Ovary (tissue), 9 donors: Measurements from ENCODE around the gene DMPK. TPM values are rescaled to one million over a fixed set of nuclear protein-coding genes. Genes with fewer than 3 reads are reported as not detected.
A peak's percentile ranks its signal among the peaks of the same experiment; 100 is the strongest.

ENCODE experiments used
- DNase-seq, 5 donors: peaks; one replicate each; pipeline ENCODE4 v3.0.0-alpha.2; 2019 to 2020
- H3K27ac ChIP-seq, 2 donors: fragments of 200-600 bp; one replicate each; pipeline versions ENCODE4 v1.5.1 to v1.8.0; 2019 to 2022
- H3K27me3 ChIP-seq: fragments of 200-600 bp; one replicate; pipeline ENCODE4 v1.8.0; 2022
- H3K36me3 ChIP-seq: fragments of 200-600 bp; sonication (generic); one replicate; pipeline ENCODE4 v1.5.1; 2019
- H3K4me1 ChIP-seq: one replicate; pipeline ENCODE4 v1.8.1; 2013; ENCODE audit warnings: mild to moderate bottlenecking, moderate library complexity; ENCODE audit not compliant: insufficient read depth
- H3K4me3 ChIP-seq: fragments of 200-600 bp; sonication (generic); one replicate; pipeline ENCODE4 v1.5.1; 2017
- H3K9me3 ChIP-seq, 2 donors: fragments of 200-600 bp in 1 of 2; sonication (generic) in 1 of 2; one replicate each; pipeline versions ENCODE4 v1.5.1 to v1.8.1; 2013 to 2019; ENCODE audit warnings: mild to moderate bottlenecking in 1 of 2, moderate library complexity in 1 of 2
- CTCF ChIP-seq, 3 donors: fragments of 450-650 bp in 2 of 3; fragments of 200-600 bp in 1 of 3; IDR thresholded peaks; one replicate each; pipeline versions ENCODE4 v1.5.1 to v1.8.0; 2016 to 2022; ENCODE audit warnings: antibody characterized with exemption in 3 of 3, mild to moderate bottlenecking in 1 of 3
- EP300 ChIP-seq: sonication (generic); formaldehyde crosslinking; IDR thresholded peaks from one replicate; pipeline ENCODE4 v1.6.1; 2017; ENCODE audit warnings: antibody characterized with exemption
- POLR2A ChIP-seq: fragments of 450-650 bp; IDR thresholded peaks from one replicate; pipeline ENCODE4 v1.6.1; 2017; ENCODE audit warnings: antibody characterized with exemption, mild to moderate bottlenecking, moderate library complexity
- WGBS, 3 donors: extraction: QIAGEN DNeasy Blood & Tissue Kit in 1 of 3; methylation state at CpG; one replicate each; pipeline versions ENCODE4 v1.1.5 to v1.1.7; 2013 to 2017; 5-methylcytosine and 5-hydroxymethylcytosine counted together
- intact Hi-C, 4 donors: fragments of 100-400 bp; cut with DNase I; formaldehyde crosslinking; loops; one replicate each; pipeline versions ENCODE4 v1.11.0 to v1.15.1; 2022 to 2023
- polyA plus RNA-seq, 2 donors: library from polyadenylated mRNA; stranded (reverse); fragments of 200-250 nt in 1 of 2; fragments of 350-450 nt in 1 of 2; fragmentation: Illumina TruSeq in 1 of 2; extraction: RNeasy Lipid Tissue Mini Kit (QIAGEN cat#74804) in 1 of 2; gene quantifications; one replicate each; pipeline ENCODE4 v1.2.3, GENCODE V29; 2013 to 2014
- total RNA-seq, 7 donors: library from RNA; depleted of rRNA in 2 of 7; stranded (reverse); fragments of >200 nt in 2 of 7; fragmentation: NEBNext Ultra II Directional in 3 of 7; extraction: Animal tissue kit (Norgen Biotek cat#: 25700) in 3 of 7; gene quantifications; one replicate each; pipeline versions ENCODE4 v1.1.0 to v1.2.4, GENCODE V29; 2016 to 2023
- donor health status: DM: no; HTN: no; CAD: no; lungs with moderate emphysema.
- donor health status: DM: no; HTN: no; CAD: no.
- donor health status: Bipolar disorder and iron deficiency.
- donor health status: DM: yes; HTN: yes; CAD: no.
- donor health status: DM: no; HTN: no; CAD: no.
- donor health status: DM: yes; HTN: yes; CAD: no.

The DMPK gene
- total and polyA plus RNA-seq, 9 donors = 21.0 to 105 (median 56.7) TPM

- H3K36me3 ChIP-seq = no peaks in the 10 kb centered on the region
- H3K4me3 ChIP-seq = no peak overlapping the region
- H3K9me3 ChIP-seq = no peaks in the 10 kb centered on the region
- DNase-seq = no peak
- H3K27me3 ChIP-seq = no peaks in the 10 kb centered on the region
- TF ChIP-seq POLR2A = no peak
- TF ChIP-seq CTCF (IDR thresholded peaks at IDR 0.05) = no peak
- TF ChIP-seq EP300 = no peak
- peak overlapping the region in 1 of 2 donors; percentile 78 for H3K27ac ChIP-seq
- WGBS, 3 donors = 69 to 85% (median 73%) methylated on average over 5 of the region's 5 CpGs
- H3K4me1 ChIP-seq = peaks cover 11% of the 10 kb centered on the region
- intact Hi-C loops = no loop called here
Observed at GRCh38 chr19:45785097-45785496, 2.8 kb upstream of the DMPK start.

GRCh38 chr19:45784096-45784495 lies 1.8 kb upstream of the DMPK start:
- no peaks in the 10 kb centered on the region for H3K36me3 ChIP-seq
- H3K9me3 ChIP-seq = no peaks in the 10 kb centered on the region
- H3K27me3 ChIP-seq = no peaks in the 10 kb centered on the region
- intact Hi-C loops = loop anchor here in 1 of 4 donors (5.0 kb wide), 1 partner anchor 277 kb away; the partner anchor contains the start of gene VASP
- peaks cover 15% of the 10 kb centered on the region for H3K4me1 ChIP-seq
- DNase-seq = no peak
- no peak for TF ChIP-seq CTCF (IDR thresholded peaks at IDR 0.05)
- no peak overlapping the region for H3K4me3 ChIP-seq
- H3K27ac ChIP-seq = peak overlapping the region; percentile 71 to 78
- WGBS, 3 donors = 63 to 79% (median 70%) methylated on average over 4 of the region's 4 CpGs

- no peak for TF ChIP-seq POLR2A
- peak; percentile 26 for TF ChIP-seq EP300
- Histone ChIP-seq H3K27ac (peak overlapping the region; percentile 71 to 78), H3K36me3 (no peaks in the 10 kb centered on the region), H3K9me3 (no peaks in the 10 kb centered on the region), H3K27me3 (no peaks in the 10 kb centered on the region), H3K4me3 (peak overlapping the region; percentile 50), H3K4me1 (peaks cover 17% of the 10 kb centered on the region)
- peak; percentile 72 to 82 (median 76) for DNase-seq
- intact Hi-C loops = loop anchor here in 1 of 4 donors (5.0 kb wide), 1 partner anchor 276 kb away; the partner anchor contains the start of gene VASP
- 13 to 28% (median 15%) methylated on average over 26 of the region's 26 CpGs for WGBS, 3 donors
Observed at GRCh38 chr19:45782820-45783785, 813 bp upstream of the DMPK start.

- H3K27ac ChIP-seq = peak overlapping the region; percentile 35 to 78
- peak overlapping the region; percentile 50 for H3K4me3 ChIP-seq
- DNase-seq = peak in 4 of 5 donors; percentile 41 to 57 (median 52)
- H3K27me3 ChIP-seq = no peaks in the 10 kb centered on the region
- H3K36me3 ChIP-seq = no peaks in the 10 kb centered on the region
- intact Hi-C loops = loop anchor here in 1 of 4 donors (5.0 kb wide), 1 partner anchor 274 kb away; the partner anchor contains the start of gene VASP
- no peaks in the 10 kb centered on the region for H3K9me3 ChIP-seq
- peaks cover 17% of the 10 kb centered on the region for H3K4me1 ChIP-seq
- 31 to 47% (median 35%) methylated on average over 17 of the region's 17 CpGs for WGBS, 3 donors
- TF ChIP-seq EP300 = no peak
- no peak for TF ChIP-seq CTCF (IDR thresholded peaks at IDR 0.05)
- TF ChIP-seq POLR2A = no peak
Observed at GRCh38 chr19:45781214-45782161, 802 bp downstream of the DMPK start.
